Tibial nerve (tissue), 3 donors: ENCODE results near the gene RAB3B.

Experiments
- POLR2A ChIP-seq, 2 donors: fragments of 450-650 bp; IDR thresholded peaks; one replicate each; pipeline ENCODE4 v1.6.1; 2017; ENCODE audit warnings: antibody characterized with exemption in 2 of 2, mild to moderate bottlenecking in 2 of 2, moderate library complexity in 2 of 2
- TF ChIP-seq, protein P1 (sequence below), 5 experiments: fragments of 200-600 bp in 3 of 5; fragments of 450-650 bp in 2 of 5; sonication (generic) in 3 of 5; IDR thresholded peaks; one replicate each; pipeline ENCODE4 v1.5.1; 2016 to 2019; ENCODE audit warnings: antibody characterized with exemption in 5 of 5, mild to moderate bottlenecking in 3 of 5, moderate library complexity in 2 of 5

DNA sequence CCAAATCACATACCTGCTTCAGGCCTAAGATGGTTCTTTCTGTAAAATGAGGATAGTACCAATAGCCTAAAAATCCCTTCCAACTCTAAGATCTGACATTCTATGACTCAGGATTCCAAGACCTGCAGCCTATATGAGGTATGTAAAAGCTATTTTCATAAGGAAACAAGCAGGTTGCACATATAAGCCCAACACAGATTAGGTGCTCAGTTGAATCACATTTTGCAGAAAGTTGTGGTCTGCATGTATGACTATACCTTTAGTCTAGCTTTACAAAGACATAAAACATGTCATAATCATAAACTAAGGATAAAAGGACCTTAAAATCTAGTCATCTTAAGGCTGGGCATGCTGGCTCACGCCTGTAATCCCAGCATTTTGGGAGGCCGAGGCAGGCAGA lies 35.8 kb upstream of the RAB3B start:
- TF ChIP-seq, protein P1, sequence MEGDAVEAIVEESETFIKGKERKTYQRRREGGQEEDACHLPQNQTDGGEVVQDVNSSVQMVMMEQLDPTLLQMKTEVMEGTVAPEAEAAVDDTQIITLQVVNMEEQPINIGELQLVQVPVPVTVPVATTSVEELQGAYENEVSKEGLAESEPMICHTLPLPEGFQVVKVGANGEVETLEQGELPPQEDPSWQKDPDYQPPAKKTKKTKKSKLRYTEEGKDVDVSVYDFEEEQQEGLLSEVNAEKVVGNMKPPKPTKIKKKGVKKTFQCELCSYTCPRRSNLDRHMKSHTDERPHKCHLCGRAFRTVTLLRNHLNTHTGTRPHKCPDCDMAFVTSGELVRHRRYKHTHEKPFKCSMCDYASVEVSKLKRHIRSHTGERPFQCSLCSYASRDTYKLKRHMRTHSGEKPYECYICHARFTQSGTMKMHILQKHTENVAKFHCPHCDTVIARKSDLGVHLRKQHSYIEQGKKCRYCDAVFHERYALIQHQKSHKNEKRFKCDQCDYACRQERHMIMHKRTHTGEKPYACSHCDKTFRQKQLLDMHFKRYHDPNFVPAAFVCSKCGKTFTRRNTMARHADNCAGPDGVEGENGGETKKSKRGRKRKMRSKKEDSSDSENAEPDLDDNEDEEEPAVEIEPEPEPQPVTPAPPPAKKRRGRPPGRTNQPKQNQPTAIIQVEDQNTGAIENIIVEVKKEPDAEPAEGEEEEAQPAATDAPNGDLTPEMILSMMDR (IDR thresholded peaks at IDR 0.05), result no peak
- TF ChIP-seq POLR2A (IDR thresholded peaks at IDR 0.05), result no peak
